Renal pelvis (tissue), 4 donors: ENCODE measurements around the gene LRP1. TPM values are rescaled to one million over a fixed set of nuclear protein-coding genes. Genes with fewer than 3 reads are reported as not detected.

Source experiments
- DNase-seq: peaks from one replicate; pipeline ENCODE4 v3.0.0-alpha.2; 2013
- polyA plus RNA-seq, 3 donors: library from polyadenylated mRNA; unstranded; fragments of 120-200 nt; gene quantifications; one replicate each; pipeline ENCODE4 v1.2.1, GENCODE V29; 2013; ENCODE audit not compliant: insufficient read length in 3 of 3

LRP1 gene
- polyA plus RNA-seq, 3 donors: 70.4 to 103 (median 83.3) TPM

GRCh38 chr12:57171668-57172067, 43.4 kb downstream of the LRP1 start:
- no peak for DNase-seq

GRCh38 chr12:57173089-57173488, 44.8 kb downstream of the LRP1 start:
- no peak for DNase-seq

GRCh38 chr12:57173683-57174082, 45.4 kb downstream of the LRP1 start:
- no peak for DNase-seq

- DNase-seq: peak; percentile 42
These were observed 47.3 kb downstream of the LRP1 start for GRCh38 chr12:57175428-57176138.

GRCh38 chr12:57176139-57176477, 47.8 kb downstream of the LRP1 start:
- DNase-seq: no peak

- no peak for DNase-seq
These were observed 48.6 kb downstream of the LRP1 start for GRCh38 chr12:57176846-57177245.

- DNase-seq: no peak
These were observed 49.1 kb downstream of the LRP1 start for GRCh38 chr12:57177354-57177753.

- no peak for DNase-seq
These were observed 49.9 kb downstream of the LRP1 start for GRCh38 chr12:57178213-57178612.

- DNase-seq: no peak
These were observed 51.2 kb downstream of the LRP1 start for GRCh38 chr12:57179331-57180086.

- no peak for DNase-seq
These were observed 52.2 kb downstream of the LRP1 start for GRCh38 chr12:57180321-57180989.

- DNase-seq: no peak
These were observed 52.8 kb downstream of the LRP1 start for GRCh38 chr12:57181072-57181471.

- no peak for DNase-seq
These were observed 53.4 kb downstream of the LRP1 start for GRCh38 chr12:57181561-57182155.

- peak; percentile 56 for DNase-seq
These were observed 54.8 kb downstream of the LRP1 start for GRCh38 chr12:57182918-57183575.

GRCh38 chr12:57183939-57184725, 55.8 kb downstream of the LRP1 start:
- DNase-seq: no peak

- no peak for DNase-seq
These were observed 57.1 kb downstream of the LRP1 start for GRCh38 chr12:57185403-57185802.

GRCh38 chr12:57185906-57186508, 57.7 kb downstream of the LRP1 start:
- DNase-seq: no peak

GRCh38 chr12:57187222-57188089, 59.2 kb downstream of the LRP1 start:
- DNase-seq: no peak

- DNase-seq: no peak
These were observed 59.8 kb downstream of the LRP1 start for GRCh38 chr12:57188090-57188425.

- no peak for DNase-seq
These were observed 61.8 kb downstream of the LRP1 start for GRCh38 chr12:57190037-57190436.

- DNase-seq: no peak
These were observed 62.5 kb downstream of the LRP1 start for GRCh38 chr12:57190821-57191220.
